Ishikawa (cell line): ENCODE data around the gene RPTOR.

Experiments
- FOXM1 ChIP-seq: IDR thresholded peaks from 2 replicates; pipeline ENCODE4 v1.6.1; 2012; ENCODE audit warnings: low read depth, borderline replicate concordance
- TF ChIP-seq, protein P1 (sequence below): IDR thresholded peaks from 2 replicates; pipeline ENCODE4 v1.6.1; 2012

DNA sequence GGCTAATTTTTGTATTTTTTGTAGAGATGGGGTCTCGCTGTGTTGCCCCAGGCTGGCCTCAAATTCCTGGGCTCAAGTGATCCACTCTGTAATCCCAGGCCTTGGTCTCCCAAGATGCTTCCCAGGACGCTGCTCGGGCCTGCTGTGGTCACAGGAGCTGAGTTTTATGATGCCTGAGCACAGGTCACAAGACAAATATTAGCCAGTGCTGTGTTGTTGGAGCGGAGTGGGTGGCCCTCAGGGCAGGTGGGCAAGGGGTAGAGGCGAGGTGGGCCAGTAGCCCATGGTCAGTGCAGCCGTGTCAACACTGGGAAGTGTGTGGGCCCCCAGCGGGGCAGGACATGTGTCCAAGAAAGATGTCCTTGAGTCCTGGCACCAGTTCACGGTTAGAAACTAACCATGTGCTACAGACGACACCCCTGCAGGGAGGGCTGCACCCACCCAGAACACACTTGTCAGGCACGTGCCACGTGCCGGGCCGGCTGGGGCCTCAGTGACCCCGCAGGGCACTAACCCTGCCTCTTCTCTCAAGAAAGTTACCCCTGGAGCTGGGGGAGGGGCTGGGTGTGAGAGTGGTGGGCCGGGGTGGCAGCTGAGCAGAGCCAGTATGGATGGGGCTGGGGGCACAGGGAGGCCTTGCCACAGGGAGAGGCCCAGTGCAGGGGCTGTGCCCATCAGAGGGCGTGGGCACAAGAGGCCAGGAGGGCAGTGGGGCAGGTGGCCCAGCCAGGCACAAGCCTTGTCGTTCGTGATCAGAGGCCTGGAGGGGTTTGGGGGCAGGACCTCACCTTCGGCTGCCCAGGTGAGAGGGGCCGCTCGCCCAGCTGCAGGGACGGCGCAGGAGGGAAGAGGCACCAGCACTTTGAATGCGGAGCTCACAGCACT, 343.9 kb downstream of the RPTOR start:
- TF ChIP-seq FOXM1 = no peak
- TF ChIP-seq, protein P1, sequence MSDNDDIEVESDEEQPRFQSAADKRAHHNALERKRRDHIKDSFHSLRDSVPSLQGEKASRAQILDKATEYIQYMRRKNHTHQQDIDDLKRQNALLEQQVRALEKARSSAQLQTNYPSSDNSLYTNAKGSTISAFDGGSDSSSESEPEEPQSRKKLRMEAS = no peak
